ENCODE measurements around the gene FOLR2. TPM values are rescaled to one million over a fixed set of nuclear protein-coding genes. Genes with fewer than 3 reads are reported as not detected.
A peak's percentile ranks its signal among the peaks of the same experiment; 100 is the strongest.
"Not testable (repeated sequence)": the region's sequence is repeated elsewhere in the genome, so short reads cannot be mapped to it uniquely, and the experiment has no call there.

The FOLR2 gene
- polyA plus RNA-seq, 4 donors: 0.67 to 24.2 (median 8.6) TPM

GRCh38 chr11:72257570-72257969, 41.0 kb downstream of the FOLR2 start:
- WGBS, 3 donors: 79 to 89% (median 84%) methylated on average over 2 of the region's 2 CpGs
- Histone ChIP-seq H3K4me3 (ENCODE audit: low read depth in 1 of 3, low read length in 3 of 3) (no peak overlapping the region), H3K27ac (ENCODE audit: low read depth in 1 of 3, low read length in 2 of 3) (no peak overlapping the region), H3K36me3 (ENCODE audit: control insufficient read depth in 3 of 3, insufficient read depth in 2 of 3, low read depth in 1 of 3, low read length in 3 of 3) (no peaks in the 10 kb centered on the region), H3K4me1 (ENCODE audit: control insufficient read depth in 3 of 3, insufficient read depth in 2 of 3, low read depth in 1 of 3, low read length in 2 of 3) (no peaks in the 10 kb centered on the region), H3K27me3 (ENCODE audit: control insufficient read depth in 3 of 3, insufficient read depth in 3 of 3, low read length in 3 of 3) (peaks cover 0 to 13% (median 4%) of the 10 kb centered on the region in 3 donors), H3K9me3 (ENCODE audit: control insufficient read depth in 2 of 2, insufficient read depth in 1 of 2, low read depth in 1 of 2, low read length in 1 of 2) (peaks cover 2 to 12% of the 10 kb centered on the region in 2 donors)
- no peak for DNase-seq
- no peak for FAIRE-seq

GRCh38 chr11:72259490-72259889, 42.9 kb downstream of the FOLR2 start:
- Histone ChIP-seq H3K4me1 (ENCODE audit: control insufficient read depth in 3 of 3, insufficient read depth in 2 of 3, low read depth in 1 of 3, low read length in 2 of 3) (no peaks in the 10 kb centered on the region), H3K27me3 (ENCODE audit: control insufficient read depth in 3 of 3, insufficient read depth in 3 of 3, low read length in 3 of 3) (peaks cover 0 to 9% (median 0%) of the 10 kb centered on the region in 3 donors), H3K27ac (ENCODE audit: low read depth in 1 of 3, low read length in 2 of 3) (no peak overlapping the region), H3K36me3 (ENCODE audit: control insufficient read depth in 3 of 3, insufficient read depth in 2 of 3, low read depth in 1 of 3, low read length in 3 of 3) (no peaks in the 10 kb centered on the region), H3K4me3 (ENCODE audit: low read depth in 1 of 3, low read length in 3 of 3) (no peak overlapping the region), H3K9me3 (ENCODE audit: control insufficient read depth in 2 of 2, insufficient read depth in 1 of 2, low read depth in 1 of 2, low read length in 1 of 2) (peaks cover 0 to 4% of the 10 kb centered on the region in 2 donors)
- FAIRE-seq (no peak), DNase-seq (peak in 1 of 2 donors; percentile 30)
- WGBS, 3 donors: 65 to 81% (median 67%) methylated on average over 2 of the region's 2 CpGs

- Histone ChIP-seq H3K27ac (ENCODE audit: low read depth in 1 of 3, low read length in 2 of 3) (no peak overlapping the region), H3K9me3 (ENCODE audit: control insufficient read depth in 2 of 2, insufficient read depth in 1 of 2, low read depth in 1 of 2, low read length in 1 of 2) (no peaks in the 10 kb centered on the region), H3K4me1 (ENCODE audit: control insufficient read depth in 3 of 3, insufficient read depth in 2 of 3, low read depth in 1 of 3, low read length in 2 of 3) (no peaks in the 10 kb centered on the region), H3K36me3 (ENCODE audit: control insufficient read depth in 3 of 3, insufficient read depth in 2 of 3, low read depth in 1 of 3, low read length in 3 of 3) (no peaks in the 10 kb centered on the region), H3K27me3 (ENCODE audit: control insufficient read depth in 3 of 3, insufficient read depth in 3 of 3, low read length in 3 of 3) (peaks cover 0 to 4% (median 0%) of the 10 kb centered on the region in 3 donors), H3K4me3 (ENCODE audit: low read depth in 1 of 3, low read length in 3 of 3) (no peak overlapping the region)
- FAIRE-seq: no peak
- DNase-seq: peak in 1 of 2 donors; percentile 6
- 19 to 60% (median 41%) methylated on average over 5 of the region's 5 CpGs for WGBS, 3 donors
Observed at GRCh38 chr11:72260574-72260973, 44.0 kb downstream of the FOLR2 start.

- FAIRE-seq: no peak
- Histone ChIP-seq H3K4me1 (ENCODE audit: control insufficient read depth in 3 of 3, insufficient read depth in 2 of 3, low read depth in 1 of 3, low read length in 2 of 3) (no peaks in the 10 kb centered on the region), H3K36me3 (ENCODE audit: control insufficient read depth in 3 of 3, insufficient read depth in 2 of 3, low read depth in 1 of 3, low read length in 3 of 3) (no peaks in the 10 kb centered on the region), H3K27me3 (ENCODE audit: control insufficient read depth in 3 of 3, insufficient read depth in 3 of 3, low read length in 3 of 3) (peaks cover 0 to 4% (median 0%) of the 10 kb centered on the region in 3 donors), H3K9me3 (ENCODE audit: control insufficient read depth in 2 of 2, insufficient read depth in 1 of 2, low read depth in 1 of 2, low read length in 1 of 2) (no peaks in the 10 kb centered on the region), H3K4me3 (ENCODE audit: low read depth in 1 of 3, low read length in 3 of 3) (no peak overlapping the region), H3K27ac (ENCODE audit: low read depth in 1 of 3, low read length in 2 of 3) (no peak overlapping the region)
- no peak for DNase-seq
- WGBS, 3 donors: 59 to 63% (median 62%) methylated on average over 4 of the region's 4 CpGs
Observed at GRCh38 chr11:72263361-72263760, 46.8 kb downstream of the FOLR2 start.

- FAIRE-seq (no peak), DNase-seq (no peak)
- Histone ChIP-seq H3K36me3 (ENCODE audit: control insufficient read depth in 3 of 3, insufficient read depth in 2 of 3, low read depth in 1 of 3, low read length in 3 of 3) (no peaks in the 10 kb centered on the region), H3K9me3 (ENCODE audit: control insufficient read depth in 2 of 2, insufficient read depth in 1 of 2, low read depth in 1 of 2, low read length in 1 of 2) (no peaks in the 10 kb centered on the region), H3K27me3 (ENCODE audit: control insufficient read depth in 3 of 3, insufficient read depth in 3 of 3, low read length in 3 of 3) (no peaks in the 10 kb centered on the region), H3K4me1 (ENCODE audit: control insufficient read depth in 3 of 3, insufficient read depth in 2 of 3, low read depth in 1 of 3, low read length in 2 of 3) (no peaks in the 10 kb centered on the region), H3K27ac (ENCODE audit: low read depth in 1 of 3, low read length in 2 of 3) (no peak overlapping the region), H3K4me3 (ENCODE audit: low read depth in 1 of 3, low read length in 3 of 3) (no peak overlapping the region)
Observed at GRCh38 chr11:72265951-72266350, 49.4 kb downstream of the FOLR2 start.

- not testable (repeated sequence) for FAIRE-seq, DNase-seq
Observed at GRCh38 chr11:72266960-72267359, 50.4 kb downstream of the FOLR2 start.

GRCh38 chr11:72267956-72268617, 51.5 kb downstream of the FOLR2 start:
- Histone ChIP-seq H3K9me3 (ENCODE audit: control insufficient read depth in 2 of 2, insufficient read depth in 1 of 2, low read depth in 1 of 2, low read length in 1 of 2) (no peaks in the 10 kb centered on the region), H3K4me1 (ENCODE audit: control insufficient read depth in 3 of 3, insufficient read depth in 2 of 3, low read depth in 1 of 3, low read length in 2 of 3) (no peaks in the 10 kb centered on the region), H3K27ac (ENCODE audit: low read depth in 1 of 3, low read length in 2 of 3) (no peak overlapping the region), H3K4me3 (ENCODE audit: low read depth in 1 of 3, low read length in 3 of 3) (no peak overlapping the region), H3K27me3 (ENCODE audit: control insufficient read depth in 3 of 3, insufficient read depth in 3 of 3, low read length in 3 of 3) (no peaks in the 10 kb centered on the region), H3K36me3 (ENCODE audit: control insufficient read depth in 3 of 3, insufficient read depth in 2 of 3, low read depth in 1 of 3, low read length in 3 of 3) (no peaks in the 10 kb centered on the region)
- DNase-seq (no peak), FAIRE-seq (no peak)
- 71 to 85% (median 80%) methylated on average over 2 of the region's 2 CpGs for WGBS, 3 donors

More at GRCh38 chr11:72266960-72267359, 50.4 kb downstream of the FOLR2 start:
- WGBS, 3 donors: 62 to 72% (median 66%) methylated on average over 5 of the region's 5 CpGs
- not testable (repeated sequence) for H3K4me1 ChIP-seq (ENCODE audit: control insufficient read depth in 3 of 3, insufficient read depth in 2 of 3, low read depth in 1 of 3, low read length in 2 of 3); H3K4me3 ChIP-seq (ENCODE audit: low read depth in 1 of 3, low read length in 3 of 3); H3K27me3 ChIP-seq (ENCODE audit: control insufficient read depth in 3 of 3, insufficient read depth in 3 of 3, low read length in 3 of 3); H3K27ac ChIP-seq (ENCODE audit: low read depth in 1 of 3, low read length in 2 of 3); H3K9me3 ChIP-seq (ENCODE audit: control insufficient read depth in 2 of 2, insufficient read depth in 1 of 2, low read depth in 1 of 2, low read length in 1 of 2); H3K36me3 ChIP-seq (ENCODE audit: control insufficient read depth in 3 of 3, insufficient read depth in 2 of 3, low read depth in 1 of 3, low read length in 3 of 3)
